ENCODE measurements around the gene ASAP2.

ASAP2 gene

DNA sequence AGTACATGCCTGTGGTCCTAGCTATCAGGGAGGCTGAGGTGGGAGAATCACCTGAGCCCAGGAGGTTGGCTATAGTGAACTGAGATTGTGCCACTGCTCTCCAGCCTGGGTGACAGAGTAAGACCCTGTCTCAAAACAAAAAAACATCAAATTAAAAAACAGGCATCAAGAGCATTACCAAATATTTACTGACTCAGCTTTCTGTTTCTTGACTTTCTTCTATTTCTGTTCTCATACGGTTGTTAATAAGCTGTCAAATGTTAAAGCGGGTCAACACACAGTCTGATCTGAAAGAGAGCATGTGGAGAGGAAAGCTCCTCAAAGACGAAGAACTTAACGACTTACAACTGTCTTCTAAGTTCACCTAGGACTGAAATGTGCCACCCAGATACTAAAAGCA, 157.8 kb downstream of the ASAP2 start:
- H3K9ac ChIP-seq (ENCODE audit: low read depth, low read length, poor library complexity, severe bottlenecking) = no peak overlapping the region
- no peak for TF ChIP-seq EZH2phosphoT487 (IDR thresholded peaks at IDR 0.05; ENCODE audit: borderline replicate concordance)
- TF ChIP-seq, protein P1, sequence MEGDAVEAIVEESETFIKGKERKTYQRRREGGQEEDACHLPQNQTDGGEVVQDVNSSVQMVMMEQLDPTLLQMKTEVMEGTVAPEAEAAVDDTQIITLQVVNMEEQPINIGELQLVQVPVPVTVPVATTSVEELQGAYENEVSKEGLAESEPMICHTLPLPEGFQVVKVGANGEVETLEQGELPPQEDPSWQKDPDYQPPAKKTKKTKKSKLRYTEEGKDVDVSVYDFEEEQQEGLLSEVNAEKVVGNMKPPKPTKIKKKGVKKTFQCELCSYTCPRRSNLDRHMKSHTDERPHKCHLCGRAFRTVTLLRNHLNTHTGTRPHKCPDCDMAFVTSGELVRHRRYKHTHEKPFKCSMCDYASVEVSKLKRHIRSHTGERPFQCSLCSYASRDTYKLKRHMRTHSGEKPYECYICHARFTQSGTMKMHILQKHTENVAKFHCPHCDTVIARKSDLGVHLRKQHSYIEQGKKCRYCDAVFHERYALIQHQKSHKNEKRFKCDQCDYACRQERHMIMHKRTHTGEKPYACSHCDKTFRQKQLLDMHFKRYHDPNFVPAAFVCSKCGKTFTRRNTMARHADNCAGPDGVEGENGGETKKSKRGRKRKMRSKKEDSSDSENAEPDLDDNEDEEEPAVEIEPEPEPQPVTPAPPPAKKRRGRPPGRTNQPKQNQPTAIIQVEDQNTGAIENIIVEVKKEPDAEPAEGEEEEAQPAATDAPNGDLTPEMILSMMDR (conservative IDR thresholded peaks at IDR 0.05; ENCODE audit: low read length) = no peak
- no peak overlapping the region for H3K4me3 ChIP-seq (ENCODE audit: low read length, poor library complexity, severe bottlenecking)
- H3K27me3 ChIP-seq (ENCODE audit: insufficient read depth, low read length, poor library complexity, severe bottlenecking) = no peaks in the 10 kb centered on the region
- no peak overlapping the region for H3K4me2 ChIP-seq (ENCODE audit: low read depth, low read length, poor library complexity, severe bottlenecking)
- no peaks in the 10 kb centered on the region for H4K20me1 ChIP-seq (ENCODE audit: insufficient read depth, low read length, poor library complexity, severe bottlenecking)
- H3K9me3 ChIP-seq (ENCODE audit: insufficient read depth, low read depth, low read length) = no peaks in the 10 kb centered on the region
- H3K4me1 ChIP-seq (ENCODE audit: insufficient read depth, low read length, poor library complexity, severe bottlenecking) = no peaks in the 10 kb centered on the region
- H3F3A ChIP-seq (ENCODE audit: low read depth) = no peaks in the 10 kb centered on the region
- peaks cover 20% of the 10 kb centered on the region; the same call in 1 of the 2 replicates for H3K36me3 ChIP-seq (ENCODE audit: insufficient read depth, low read length)
- no peak overlapping the region for H2AFZ ChIP-seq (ENCODE audit: low read length)
- H3K9me2 ChIP-seq (replicated peaks; ENCODE audit: low read depth, low read length) = no peaks in the 10 kb centered on the region
- H3K79me2 ChIP-seq (ENCODE audit: insufficient read depth, low read length) = no peaks in the 10 kb centered on the region

DNA sequence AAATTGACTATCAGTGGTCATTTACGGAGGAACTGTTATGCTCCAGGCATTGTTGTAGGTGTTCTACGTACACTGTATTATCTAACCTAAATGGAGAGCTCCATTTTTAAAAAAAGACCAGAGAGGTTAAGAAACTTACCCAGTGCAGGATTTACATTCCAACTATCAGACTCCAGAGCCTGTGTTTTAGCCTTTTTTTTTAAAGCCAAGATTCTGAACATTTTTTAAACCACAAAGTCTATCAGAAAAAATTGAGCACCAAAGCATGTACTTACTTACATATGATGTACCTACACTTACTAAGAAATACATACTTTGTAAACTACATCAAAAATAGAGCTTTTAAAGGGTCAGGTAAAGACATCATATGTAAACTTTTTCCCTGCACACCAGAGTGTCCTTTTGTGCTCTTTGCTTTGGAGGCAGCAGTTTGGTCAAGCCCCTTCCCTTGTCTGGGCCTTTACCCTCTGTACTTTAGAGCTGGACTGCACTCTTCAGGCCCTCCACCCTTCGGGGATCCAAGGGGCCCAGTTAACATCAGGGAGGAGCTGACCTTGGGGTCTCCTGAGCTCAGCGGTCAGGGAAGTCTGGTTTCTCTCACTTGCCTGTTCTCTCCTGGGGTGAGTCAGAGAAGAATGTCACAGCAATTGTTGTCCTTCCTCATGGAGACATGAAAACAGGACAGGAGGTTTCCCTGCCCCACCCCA, 158.3 kb downstream of the ASAP2 start:
- Histone ChIP-seq H3K9ac (ENCODE audit: low read depth, low read length, poor library complexity, severe bottlenecking) (no peak overlapping the region), H3K79me2 (ENCODE audit: insufficient read depth, low read length) (no peaks in the 10 kb centered on the region), H3K9me3 (ENCODE audit: insufficient read depth, low read depth, low read length) (no peaks in the 10 kb centered on the region), H3F3A (ENCODE audit: low read depth) (no peaks in the 10 kb centered on the region), H4K20me1 (ENCODE audit: insufficient read depth, low read length, poor library complexity, severe bottlenecking) (no peaks in the 10 kb centered on the region), H3K4me3 (ENCODE audit: low read length, poor library complexity, severe bottlenecking) (no peak overlapping the region), H2AFZ (ENCODE audit: low read length) (no peak overlapping the region), H3K9me2 (replicated peaks; ENCODE audit: low read depth, low read length) (no peaks in the 10 kb centered on the region), H3K4me1 (ENCODE audit: insufficient read depth, low read length, poor library complexity, severe bottlenecking) (no peaks in the 10 kb centered on the region), H3K27me3 (ENCODE audit: insufficient read depth, low read length, poor library complexity, severe bottlenecking) (no peaks in the 10 kb centered on the region), H3K4me2 (ENCODE audit: low read depth, low read length, poor library complexity, severe bottlenecking) (no peak overlapping the region), H3K36me3 (ENCODE audit: insufficient read depth, low read length) (peaks cover 14% of the 10 kb centered on the region; the same call in 1 of the 2 replicates)
- TF ChIP-seq, protein P1 (conservative IDR thresholded peaks at IDR 0.05; ENCODE audit: low read length) = no peak
- TF ChIP-seq EZH2phosphoT487 (IDR thresholded peaks at IDR 0.05; ENCODE audit: borderline replicate concordance) = no peak

DNA sequence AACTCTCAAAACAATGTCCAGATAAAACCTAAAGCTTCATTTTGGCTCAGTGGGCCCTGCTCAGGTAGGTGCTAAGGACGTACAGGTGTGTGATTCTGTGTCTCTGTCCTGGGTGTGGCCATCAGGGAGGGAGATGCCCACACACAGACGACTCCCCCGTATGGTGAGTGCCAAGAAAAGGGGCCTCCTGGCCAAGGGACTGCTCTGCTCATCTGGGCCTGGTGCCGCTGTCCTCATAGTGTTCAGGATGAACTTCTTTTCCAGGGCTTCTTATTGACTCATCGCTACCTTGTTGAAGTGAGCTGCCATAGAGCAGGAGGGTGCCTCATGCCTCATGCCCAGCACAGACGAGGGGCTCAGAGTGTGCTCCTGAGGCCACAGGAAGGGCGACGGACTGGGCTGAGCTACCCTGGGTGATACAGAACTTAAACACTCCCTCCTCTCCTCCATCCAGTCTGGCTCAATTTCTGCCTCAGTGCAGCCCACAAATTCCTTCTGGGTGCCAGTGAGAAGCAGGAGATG, 158.9 kb downstream of the ASAP2 start:
- no peak overlapping the region for H3K4me2 ChIP-seq (ENCODE audit: low read depth, low read length, poor library complexity, severe bottlenecking)
- TF ChIP-seq EZH2phosphoT487 (IDR thresholded peaks at IDR 0.05; ENCODE audit: borderline replicate concordance) = no peak
- TF ChIP-seq, protein P1 (conservative IDR thresholded peaks at IDR 0.05; ENCODE audit: low read length) = no peak

More for the DNA sequence above, 158.9 kb downstream of the ASAP2 start:
- H3F3A ChIP-seq (ENCODE audit: low read depth) = no peaks in the 10 kb centered on the region
- peaks cover 12% of the 10 kb centered on the region; the same call in 1 of the 2 replicates for H3K36me3 ChIP-seq (ENCODE audit: insufficient read depth, low read length)
- no peak overlapping the region for H3K4me3 ChIP-seq (ENCODE audit: low read length, poor library complexity, severe bottlenecking)
- no peaks in the 10 kb centered on the region for H3K9me3 ChIP-seq (ENCODE audit: insufficient read depth, low read depth, low read length)
- no peaks in the 10 kb centered on the region for H4K20me1 ChIP-seq (ENCODE audit: insufficient read depth, low read length, poor library complexity, severe bottlenecking)
- H3K9me2 ChIP-seq (replicated peaks; ENCODE audit: low read depth, low read length) = no peaks in the 10 kb centered on the region
- H3K27me3 ChIP-seq (ENCODE audit: insufficient read depth, low read length, poor library complexity, severe bottlenecking) = no peaks in the 10 kb centered on the region
- H3K79me2 ChIP-seq (ENCODE audit: insufficient read depth, low read length) = no peaks in the 10 kb centered on the region
- H2AFZ ChIP-seq (ENCODE audit: low read length) = no peak overlapping the region
- H3K4me1 ChIP-seq (ENCODE audit: insufficient read depth, low read length, poor library complexity, severe bottlenecking) = no peaks in the 10 kb centered on the region
- H3K9ac ChIP-seq (ENCODE audit: low read depth, low read length, poor library complexity, severe bottlenecking) = no peak overlapping the region
